GM10847 (cell line): ENCODE data around the gene KISS1R.

Experiments
- POLR2A ChIP-seq: IDR thresholded peaks from 2 replicates; pipeline ENCODE4 v1.6.1; 2011; ENCODE audit not compliant: insufficient read length; ENCODE audit errors: extremely low read depth

KISS1R gene

DNA sequence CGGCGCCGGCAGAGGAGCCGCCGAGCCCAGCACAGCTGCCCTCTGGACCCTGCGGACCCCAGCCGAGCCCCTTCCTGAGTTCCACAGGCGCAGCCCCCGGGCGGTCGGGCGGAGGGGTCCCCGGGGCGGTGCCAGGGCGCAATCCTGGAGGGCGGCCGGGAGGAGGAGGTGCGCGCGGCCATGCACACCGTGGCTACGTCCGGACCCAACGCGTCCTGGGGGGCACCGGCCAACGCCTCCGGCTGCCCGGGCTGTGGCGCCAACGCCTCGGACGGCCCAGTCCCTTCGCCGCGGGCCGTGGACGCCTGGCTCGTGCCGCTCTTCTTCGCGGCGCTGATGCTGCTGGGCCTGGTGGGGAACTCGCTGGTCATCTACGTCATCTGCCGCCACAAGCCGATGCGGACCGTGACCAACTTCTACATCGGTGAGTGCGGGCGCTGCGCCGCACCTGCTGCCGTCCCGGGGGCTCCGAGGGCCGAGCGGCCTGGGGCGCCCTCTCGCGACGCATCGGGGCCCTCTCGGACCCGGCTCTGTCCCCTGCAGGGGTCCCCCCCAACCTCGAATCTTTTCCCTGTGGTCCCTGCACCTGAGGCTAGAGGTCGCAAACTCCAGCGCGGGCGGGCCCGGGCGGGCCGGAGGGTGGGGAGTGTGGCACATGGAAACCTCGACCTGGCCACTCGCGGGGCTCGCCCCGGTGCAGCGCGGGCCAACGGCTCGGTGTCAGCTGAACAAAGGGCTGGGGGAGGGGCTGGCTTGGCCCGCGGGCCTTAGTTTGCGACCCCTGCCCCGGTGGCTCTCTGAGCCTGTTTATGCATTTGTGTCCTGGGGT, at the start of gene KISS1R:
Gene KISS1R (plus strand): TSS at position 11 of the 829 bp plus-strand sequence. CDS start 170 bp downstream, at position 181.
- no peak for TF ChIP-seq POLR2A

GRCh38 chr19:867855-868457, 49.2 kb upstream of the KISS1R start:
- TF ChIP-seq POLR2A = no peak

GRCh38 chr19:868458-869244, 48.5 kb upstream of the KISS1R start:
- no peak for TF ChIP-seq POLR2A

DNA sequence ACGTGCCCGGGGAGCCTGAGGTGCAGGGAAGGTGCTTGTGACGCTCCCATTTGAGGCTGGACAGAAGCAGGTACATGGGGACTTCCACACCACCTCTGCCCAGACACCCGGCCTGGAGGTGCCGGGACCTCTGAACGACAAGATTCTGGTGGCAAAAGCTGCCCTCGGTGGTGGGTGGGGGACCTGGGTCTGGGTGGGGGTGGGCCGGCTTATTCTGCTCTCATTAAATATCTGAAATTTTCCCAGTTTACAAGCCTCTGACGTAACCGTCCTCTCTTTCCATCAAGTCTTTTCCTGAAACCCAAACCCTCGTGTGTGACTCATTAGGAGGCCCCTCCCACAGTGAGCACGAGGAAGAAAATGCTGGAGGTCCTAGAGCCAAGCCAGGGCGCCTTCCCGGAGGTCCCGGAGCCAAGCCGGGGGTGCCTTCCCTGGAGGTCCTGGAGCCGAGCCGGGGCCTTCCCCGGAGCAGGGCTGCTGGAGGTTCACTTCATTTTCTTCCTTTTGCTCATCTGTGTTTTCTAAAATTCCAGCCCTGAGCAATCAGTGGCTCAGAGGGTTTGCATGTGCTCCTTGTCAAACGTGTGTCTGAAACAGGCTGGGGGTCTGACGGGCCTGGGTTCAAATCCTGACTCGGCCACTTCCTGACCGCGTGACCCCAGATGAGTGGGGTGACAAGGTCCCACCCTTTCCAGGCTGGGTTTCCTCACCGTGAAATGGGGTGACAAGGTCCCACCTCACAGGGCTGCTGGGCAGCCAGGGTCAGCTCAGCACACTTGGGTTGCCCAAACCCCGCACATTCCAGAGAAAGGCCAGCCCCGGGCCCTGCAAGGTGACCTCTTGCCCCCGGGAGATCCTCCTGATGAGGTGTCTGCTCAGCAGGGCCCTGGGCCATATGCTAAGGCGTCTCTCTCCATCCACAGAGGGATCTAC, 47.6 kb upstream of the KISS1R start:
- no peak for TF ChIP-seq POLR2A

DNA sequence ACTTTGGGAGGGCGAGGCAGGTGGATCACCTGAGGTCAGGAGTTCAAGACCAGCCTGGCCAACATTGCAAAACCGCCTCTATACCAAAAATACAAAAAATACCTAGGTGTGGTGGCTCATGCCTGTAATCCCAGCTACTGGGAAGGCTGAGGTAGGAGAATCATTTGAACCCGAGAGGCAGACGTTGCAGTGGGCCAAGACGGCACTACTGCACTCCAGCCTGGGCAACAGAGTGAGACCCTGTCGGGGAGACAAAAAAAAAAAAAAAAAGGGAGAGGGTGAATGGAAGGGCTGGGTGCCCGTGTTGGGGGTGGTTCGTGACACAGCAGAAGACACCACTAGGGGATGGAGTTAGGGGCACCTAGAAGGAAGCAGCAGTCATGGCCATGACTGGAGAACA, 46.8 kb upstream of the KISS1R start:
- no peak for TF ChIP-seq POLR2A

GRCh38 chr19:870963-871401, 46.2 kb upstream of the KISS1R start:
- TF ChIP-seq POLR2A = no peak

GRCh38 chr19:871446-872265, 45.5 kb upstream of the KISS1R start:
- no peak for TF ChIP-seq POLR2A

- no peak for TF ChIP-seq POLR2A
Measured at GRCh38 chr19:872266-872951, 44.7 kb upstream of the KISS1R start.

- TF ChIP-seq POLR2A = no peak
Measured at GRCh38 chr19:873084-873483, 44.0 kb upstream of the KISS1R start.

DNA sequence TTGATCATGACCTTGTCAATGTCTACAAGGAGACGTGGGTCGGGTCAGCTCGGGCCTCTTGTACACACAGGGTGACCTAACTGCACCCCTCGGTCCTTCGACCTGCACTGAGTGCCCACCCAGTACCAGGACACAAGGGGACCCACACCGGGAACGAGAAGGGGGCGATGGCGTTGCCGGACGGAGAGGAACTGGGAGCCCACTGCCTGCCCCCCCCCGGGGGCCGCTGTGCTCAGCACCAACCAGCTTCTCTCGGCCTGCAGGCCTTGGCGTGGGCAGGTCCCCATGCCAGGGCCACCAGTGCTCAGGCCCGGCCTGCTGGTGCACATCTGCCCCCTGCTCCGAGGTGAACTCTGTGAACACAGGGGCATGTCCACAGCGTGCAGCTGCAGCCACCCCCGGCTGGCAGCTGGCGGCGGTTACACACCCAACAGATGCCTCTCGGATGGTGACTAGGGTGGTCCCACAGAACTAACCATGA, 43.5 kb upstream of the KISS1R start:
- no peak for TF ChIP-seq POLR2A

DNA sequence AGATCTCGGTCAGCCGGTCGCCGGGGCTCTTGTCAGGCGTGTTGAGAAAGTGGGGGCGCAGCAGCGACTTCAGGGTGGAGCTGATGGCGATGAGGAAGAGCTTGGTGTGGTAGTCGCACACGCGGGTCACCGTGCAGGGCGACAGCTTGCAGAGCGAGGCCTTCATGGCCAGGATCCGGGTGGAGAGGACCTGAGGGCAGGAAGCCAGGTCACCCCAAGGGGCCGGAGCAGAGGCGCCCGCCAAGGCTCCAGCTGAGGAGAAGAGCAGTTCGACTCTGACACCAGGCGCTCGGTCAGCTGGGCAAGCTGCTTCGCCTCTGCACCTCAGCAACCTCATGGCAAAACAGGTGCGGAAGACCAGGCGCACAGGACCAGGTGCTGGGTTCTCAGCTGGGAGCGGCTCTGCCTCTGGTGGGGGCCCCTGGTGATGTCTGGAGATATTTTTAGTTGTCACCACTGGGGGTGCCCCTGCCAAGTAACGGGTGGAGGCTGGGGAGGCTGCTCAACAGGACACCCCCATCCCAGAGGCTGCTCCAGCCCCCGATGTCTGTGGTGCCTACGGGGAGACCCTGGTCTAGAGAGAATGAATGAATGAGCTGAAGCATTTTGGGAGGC, 41.8 kb upstream of the KISS1R start:
- TF ChIP-seq POLR2A = no peak

GRCh38 chr19:876089-876488, 41.0 kb upstream of the KISS1R start:
- no peak for TF ChIP-seq POLR2A
